MM.1S (cell line): ENCODE measurements around the gene VPS33B.

ENCODE experiments used
- DNase-seq: peaks from one replicate; pipeline ENCODE4 v3.0.0-alpha.2; 2015
- H2AFZ ChIP-seq: fragments of 300-600 bp; sonication (generic); 2 replicates; pipeline ENCODE4 v1.6.0; 2016; ENCODE audit warnings: antibody characterized with exemption, low read length
- H3F3A ChIP-seq: fragments of 300-600 bp; sonication (generic); 2 replicates; pipeline ENCODE4 v1.6.1; 2016; ENCODE audit warnings: mild to moderate bottlenecking, antibody characterized with exemption, low read length, moderate library complexity, mixed read lengths; ENCODE audit not compliant: insufficient read depth
- H3K27ac ChIP-seq: fragments of 300-600 bp; sonication (generic); 2 replicates; pipeline ENCODE4 v1.5.1; 2016; ENCODE audit warnings: mild to moderate bottlenecking, low read length
- H3K27me3 ChIP-seq: fragments of 300-600 bp; sonication (generic); replicated peaks from 2 replicates; pipeline ENCODE4 v1.6.0; 2016; ENCODE audit warnings: low read length; ENCODE audit not compliant: insufficient read depth
- H3K36me3 ChIP-seq: fragments of 300-600 bp; sonication (generic); replicated peaks from 2 replicates; pipeline ENCODE4 v1.6.1; 2016; ENCODE audit warnings: mild to moderate bottlenecking, low read length, mixed read lengths; ENCODE audit not compliant: insufficient read depth
- H3K4me1 ChIP-seq: fragments of 300-600 bp; sonication (generic); 2 replicates; pipeline ENCODE4 v1.6.1; 2016; ENCODE audit warnings: low read length, mixed read lengths
- H3K4me2 ChIP-seq: fragments of 300-600 bp; sonication (generic); 2 replicates; pipeline ENCODE4 v1.6.0; 2016; ENCODE audit warnings: low read depth, low read length
- H3K4me3 ChIP-seq: fragments of 300-600 bp; sonication (generic); 2 replicates; pipeline ENCODE4 v1.5.1; 2016; ENCODE audit warnings: low read length, mixed read lengths
- H3K79me2 ChIP-seq: fragments of 300-600 bp; sonication (generic); 2 replicates; pipeline ENCODE4 v1.6.1; 2016; ENCODE audit warnings: mixed run types, low read length, mixed read lengths
- H3K9ac ChIP-seq: fragments of 300-600 bp; sonication (generic); 2 replicates; pipeline ENCODE4 v1.6.1; 2016; ENCODE audit warnings: low read length, mixed read lengths
- H3K9me2 ChIP-seq: fragments of 300-600 bp; sonication (generic); replicated peaks from 2 replicates; pipeline ENCODE4 v1.6.1; 2016; ENCODE audit warnings: mild to moderate bottlenecking, low read length, mixed read lengths; ENCODE audit not compliant: insufficient read depth
- H3K9me3 ChIP-seq: fragments of 300-600 bp; sonication (generic); replicated peaks from 2 replicates; pipeline ENCODE4 v1.6.1; 2016; ENCODE audit warnings: mild to moderate bottlenecking, low read length, mixed read lengths; ENCODE audit not compliant: insufficient read depth
- H4K20me1 ChIP-seq: fragments of 300-600 bp; sonication (generic); 2 replicates; pipeline ENCODE4 v1.6.1; 2016; ENCODE audit warnings: mild to moderate bottlenecking, low read length, moderate library complexity, mixed read lengths; ENCODE audit not compliant: insufficient read depth
- CTCF ChIP-seq: fragments of 300-600 bp; sonication (generic); IDR thresholded peaks from 2 replicates; pipeline ENCODE4 v1.5.1; 2016; ENCODE audit warnings: antibody characterized with exemption, low read length, mixed read lengths
- EZH2 ChIP-seq: fragments of 300-600 bp; sonication (generic); optimal IDR thresholded peaks from 2 replicates; pipeline ENCODE3; 2017; ENCODE audit warnings: low read depth, mild to moderate bottlenecking, antibody characterized with exemption, low read length, mixed read lengths
- EZH2phosphoT487 ChIP-seq: fragments of 300-600 bp; sonication (generic); IDR thresholded peaks from 2 replicates; pipeline ENCODE4 v1.6.1; 2018; ENCODE audit warnings: antibody characterized with exemption, low read length

VPS33B gene

GRCh38 chr15:90959894-90960293 is 62.5 kb downstream of the VPS33B start:
- no peaks in the 10 kb centered on the region; the same call in 1 of the 2 replicates for H4K20me1 ChIP-seq
- no peak overlapping the region for H3K27ac ChIP-seq
- H3K27me3 ChIP-seq: no peaks in the 10 kb centered on the region
- H3K4me2 ChIP-seq: no peak overlapping the region
- DNase-seq: no peak
- no peak overlapping the region for H3K4me3 ChIP-seq
- no peak overlapping the region for H2AFZ ChIP-seq
- no peaks in the 10 kb centered on the region for H3K9me2 ChIP-seq
- peaks cover 17% of the 10 kb centered on the region for H3F3A ChIP-seq
- H3K36me3 ChIP-seq: 0 out of 2 replicates have a peak, but pooled peaks cover 5% of the 10 kb centered on the region
- TF ChIP-seq EZH2phosphoT487: no peak
- TF ChIP-seq CTCF: no peak
- peaks cover 45% of the 10 kb centered on the region for H3K79me2 ChIP-seq
- no peaks in the 10 kb centered on the region for H3K9me3 ChIP-seq
- no peaks in the 10 kb centered on the region for H3K4me1 ChIP-seq
- H3K9ac ChIP-seq: no peak overlapping the region

- Histone ChIP-seq H3K9me3 (no peaks in the 10 kb centered on the region), H3K27me3 (no peaks in the 10 kb centered on the region), H3K36me3 (no peaks in the 10 kb centered on the region), H3F3A (peaks cover 22% of the 10 kb centered on the region), H3K9me2 (no peaks in the 10 kb centered on the region), H3K79me2 (peaks cover 45% of the 10 kb centered on the region), H3K27ac (no peak overlapping the region), H3K4me1 (no peaks in the 10 kb centered on the region), H3K4me3 (no peak overlapping the region), H3K9ac (no peak overlapping the region), H4K20me1 (no peaks in the 10 kb centered on the region; the same call in 1 of the 2 replicates), H3K4me2 (no peak overlapping the region), H2AFZ (no peak overlapping the region)
- no peak for TF ChIP-seq EZH2
- no peak for TF ChIP-seq CTCF
- no peak for TF ChIP-seq EZH2phosphoT487
- DNase-seq: no peak
Measured at GRCh38 chr15:90959028-90959595, 63.3 kb downstream of the VPS33B start.

- Histone ChIP-seq H2AFZ (no peak overlapping the region), H3K27me3 (no peaks in the 10 kb centered on the region), H3K9ac (no peak overlapping the region), H3K79me2 (peaks cover 37% of the 10 kb centered on the region), H3K4me2 (no peak overlapping the region), H3K4me1 (no peaks in the 10 kb centered on the region), H3K9me2 (no peaks in the 10 kb centered on the region), H3K9me3 (no peaks in the 10 kb centered on the region), H3K27ac (no peak overlapping the region), H3K36me3 (no peaks in the 10 kb centered on the region), H3F3A (peaks cover 25% of the 10 kb centered on the region), H3K4me3 (no peak overlapping the region), H4K20me1 (no peaks in the 10 kb centered on the region; the same call in 1 of the 2 replicates)
- TF ChIP-seq EZH2 (no peak), CTCF (no peak), EZH2phosphoT487 (no peak)
- DNase-seq: no peak
Measured at GRCh38 chr15:90957791-90958190, 64.6 kb downstream of the VPS33B start.
